COLO668 (cell line): ENCODE data around the gene ZNF682.
"Not testable (repeated sequence)": the region's sequence is repeated elsewhere in the genome, so short reads cannot be mapped to it uniquely, and the experiment has no call there.

ENCODE experiments used
- DNase-seq: peaks from one replicate; lab custom pipeline; 2025; ENCODE audit not compliant: unreplicated experiment; lab: John Stamatoyannopoulos, UW

Gene ZNF682

DNA sequence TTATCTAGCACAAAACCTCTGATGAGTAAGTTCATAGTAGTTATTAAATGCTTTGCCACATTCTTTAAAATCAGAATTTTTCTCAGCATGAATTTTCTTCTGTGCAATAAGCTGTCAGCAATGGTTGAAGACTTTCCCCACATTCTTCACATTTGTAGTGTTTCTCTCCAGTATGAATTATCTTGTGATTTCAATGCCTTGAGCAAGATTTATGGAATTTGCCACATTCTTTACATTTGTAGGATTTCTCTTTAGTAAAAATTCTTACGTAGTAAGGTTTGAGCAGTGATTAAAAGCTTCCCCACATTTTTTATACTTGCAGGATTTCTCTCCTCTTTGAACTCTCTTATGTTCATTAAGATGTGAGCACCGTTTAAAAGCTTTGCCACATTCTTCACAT, 33.6 kb downstream of the ZNF682 start:
- DNase-seq, result no peak

DNA sequence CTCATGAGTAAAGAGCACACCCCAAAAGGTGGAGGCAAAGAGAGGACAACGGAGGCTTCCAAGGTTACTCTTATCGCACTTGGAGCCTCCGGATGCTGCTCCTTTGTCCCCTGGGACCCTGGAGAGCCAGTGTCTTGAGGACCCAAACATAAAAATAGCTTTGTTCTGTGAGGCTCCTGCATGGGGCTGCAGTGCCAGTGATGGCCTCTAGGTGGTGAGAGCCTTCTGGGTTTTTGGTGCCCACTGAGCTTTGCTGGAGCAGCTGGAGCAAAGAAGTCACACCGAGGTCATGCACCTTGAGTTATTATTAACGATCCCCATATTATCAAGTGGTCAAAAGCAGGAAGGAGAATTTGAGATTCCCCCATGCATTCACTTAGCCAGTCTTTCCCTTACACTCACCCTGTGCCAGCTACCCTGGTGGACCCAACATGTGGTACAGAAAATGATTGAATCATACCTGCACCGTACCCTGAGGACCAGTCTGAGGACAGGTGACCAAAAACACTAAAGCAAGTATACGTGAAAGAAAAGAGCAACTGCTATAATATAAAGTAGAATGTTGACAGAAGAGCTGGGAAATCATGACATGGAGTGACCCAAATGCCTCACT, 41.5 kb downstream of the ZNF682 start:
- peak; percentile 5 for DNase-seq

- DNase-seq, result no peak
Observed at GRCh38 chr19:19966862-19967261, 72.4 kb downstream of the ZNF682 start.

DNA sequence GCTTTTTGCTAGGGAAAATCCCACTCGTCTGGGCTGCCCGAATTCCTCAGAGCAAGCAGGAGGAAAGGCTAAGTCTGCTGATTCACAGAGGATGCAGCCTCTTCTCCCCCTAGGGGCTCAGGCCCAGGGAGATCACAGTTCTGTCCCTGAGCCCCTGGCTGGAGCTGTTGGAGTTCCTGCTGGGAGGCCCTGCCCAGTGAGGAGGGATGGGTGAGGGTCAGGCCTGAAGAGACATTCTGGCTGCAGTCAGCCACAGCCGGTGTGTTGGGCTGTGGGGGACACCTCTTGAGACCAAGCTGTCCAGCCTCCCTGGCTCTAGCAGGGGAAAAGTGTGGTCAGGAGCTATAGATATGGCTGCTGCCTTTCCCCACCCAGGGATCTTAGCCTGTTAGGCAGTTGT, 73.2 kb downstream of the ZNF682 start:
- DNase-seq, result not testable (repeated sequence)

GRCh38 chr19:19964416-19964815, 74.9 kb downstream of the ZNF682 start:
- DNase-seq, result no peak

- peak; percentile 56 for DNase-seq
Observed at GRCh38 chr19:19959151-19959799, 80.0 kb downstream of the ZNF682 start.

- DNase-seq, result not testable (repeated sequence)
Observed at GRCh38 chr19:19957766-19958165, 81.5 kb downstream of the ZNF682 start.

GRCh38 chr19:19956434-19957075, 82.8 kb downstream of the ZNF682 start:
- no peak for DNase-seq

DNA sequence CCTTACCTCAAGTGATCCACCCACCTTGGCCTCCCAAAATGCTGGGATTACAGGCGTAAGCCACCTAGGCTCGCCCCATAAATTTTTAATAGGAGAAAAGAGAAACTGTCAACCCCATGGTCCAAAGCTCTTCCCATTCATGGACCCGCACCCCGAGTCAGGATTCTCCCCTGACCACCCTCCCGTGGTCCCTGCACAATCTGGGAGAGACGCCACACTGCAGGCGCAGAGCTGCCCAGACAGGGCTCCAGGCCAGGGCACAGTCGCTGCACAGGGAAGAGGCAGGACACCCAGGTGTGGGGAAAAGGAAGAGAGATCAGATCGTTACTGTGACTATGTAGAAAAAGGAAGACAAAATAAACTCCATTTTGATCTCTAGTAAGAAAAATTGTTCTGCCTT, 84.1 kb downstream of the ZNF682 start:
- DNase-seq, result no peak
